Fibroblast of mammary gland (primary cell): ENCODE measurements around the gene ATG13.

ENCODE experiments used
- DNase-seq: peaks from one replicate; pipeline ENCODE4 v3.0.0-alpha.2; 2010; ENCODE audit warnings: low read depth
- H3K4me3 ChIP-seq: 2 replicates; pipeline ENCODE4 v1.5.1; 2011; ENCODE audit warnings: low read depth, mild to moderate bottlenecking, low read length, moderate library complexity; ENCODE audit not compliant: control insufficient read depth
- CTCF ChIP-seq: conservative IDR thresholded peaks from 2 replicates; pipeline ENCODE4 v1.5.1; 2011; ENCODE audit warnings: low read depth, low read length, inconsistent platforms; ENCODE audit not compliant: control insufficient read depth, insufficient read depth

The ATG13 gene

DNA sequence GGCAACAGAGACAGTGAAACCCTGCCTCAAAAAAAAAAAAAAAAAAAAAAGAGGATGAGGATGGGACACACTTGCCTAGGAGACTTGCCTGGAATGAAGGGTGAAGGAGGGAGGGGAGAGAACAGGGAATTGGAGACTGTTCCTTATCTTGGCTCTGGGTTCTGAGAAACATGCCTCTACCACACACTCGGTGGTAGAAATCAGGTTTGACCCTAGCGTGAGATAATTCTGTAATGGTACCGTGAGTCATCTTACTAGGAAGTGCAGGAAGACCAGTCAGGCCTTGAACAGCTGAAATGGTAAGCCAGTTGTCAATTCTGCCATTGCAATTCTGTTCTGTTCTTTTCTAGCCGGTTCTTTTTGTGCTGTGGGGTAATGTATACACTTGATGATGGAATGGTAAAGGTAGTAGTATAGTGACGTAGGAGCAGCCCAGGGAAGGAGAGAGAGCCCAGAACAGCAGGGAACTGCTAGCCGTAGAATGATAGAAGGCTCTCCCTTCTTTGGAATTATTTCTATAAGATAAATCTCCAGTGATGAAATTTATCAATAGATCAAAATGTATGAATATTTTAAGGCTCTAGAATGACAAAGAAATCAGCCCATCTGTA lies 19.6 kb upstream of the ATG13 start:
- H3K4me3 ChIP-seq: no peak overlapping the region
- DNase-seq: peak; percentile 40
- no peak for TF ChIP-seq CTCF

DNA sequence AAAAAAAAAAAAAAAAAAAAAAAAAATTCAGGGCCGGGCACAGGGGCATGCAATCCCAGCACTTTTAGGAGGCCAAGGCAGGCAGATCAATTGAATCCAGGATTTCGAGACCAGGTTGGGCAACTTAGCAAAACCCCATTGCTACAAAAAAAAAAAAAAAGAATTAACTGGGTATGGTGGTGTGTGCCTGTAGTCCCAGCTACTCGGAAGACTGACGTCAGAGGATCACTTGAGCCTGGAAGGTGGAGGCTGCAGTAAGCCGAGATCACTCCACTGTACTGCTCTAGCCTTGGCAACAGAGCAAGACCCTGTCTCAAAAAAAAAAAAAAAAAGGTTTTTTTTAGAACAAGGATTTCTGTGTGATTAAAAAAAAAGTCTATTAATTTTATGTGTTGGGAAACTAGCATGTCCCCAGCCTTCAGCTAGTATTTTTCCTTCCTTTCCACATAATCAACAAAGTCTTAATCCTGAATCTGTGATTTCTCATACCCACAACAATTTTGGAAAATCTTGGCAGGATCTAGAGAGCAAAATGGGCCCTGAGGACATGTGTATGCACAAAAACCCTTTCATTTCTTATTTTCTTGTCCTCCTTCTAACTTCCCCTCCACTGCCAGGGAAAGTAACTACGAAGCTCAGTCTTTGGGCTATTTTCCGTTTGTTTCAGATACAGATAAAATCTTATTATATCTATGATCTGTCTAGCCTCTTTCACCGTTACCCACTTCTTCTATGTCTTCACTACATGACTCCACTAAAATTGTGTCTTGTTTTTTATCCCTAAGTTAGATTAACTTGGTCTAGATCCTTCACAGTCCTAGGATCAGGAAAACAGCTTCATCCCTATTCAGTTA lies 17.8 kb upstream of the ATG13 start:
- H3K4me3 ChIP-seq: no peak overlapping the region
- peak; percentile 48 for DNase-seq
- no peak for TF ChIP-seq CTCF

- peak; percentile 56 for DNase-seq
- H3K4me3 ChIP-seq: no peak overlapping the region
- no peak for TF ChIP-seq CTCF
These were observed 17.0 kb upstream of the ATG13 start for GRCh38 chr11:46600194-46600960.

DNA sequence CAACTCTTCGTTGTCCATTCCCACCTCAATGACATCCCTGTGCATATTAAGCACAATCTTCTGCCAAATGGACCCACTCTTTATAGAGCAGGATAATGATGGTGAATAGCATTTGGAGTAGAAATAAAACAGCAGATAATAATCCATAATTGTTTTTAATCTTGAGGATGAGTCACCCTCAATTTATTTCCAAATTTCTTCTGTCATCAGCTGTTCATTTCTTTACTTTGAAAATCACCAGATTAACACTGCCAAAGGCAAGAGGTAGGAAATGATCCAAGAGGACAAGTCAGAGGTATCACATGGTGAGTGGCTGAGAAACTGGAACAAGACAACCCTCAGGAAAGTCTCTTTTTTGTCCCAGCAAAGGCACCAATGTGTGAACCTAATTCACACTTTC lies 16.2 kb upstream of the ATG13 start:
- TF ChIP-seq CTCF: no peak
- DNase-seq: peak; percentile 59

GRCh38 chr11:46603704-46604308 lies 13.5 kb upstream of the ATG13 start:
- H3K4me3 ChIP-seq: no peak overlapping the region
- no peak for DNase-seq
- no peak for TF ChIP-seq CTCF

More for the DNA sequence above, 16.2 kb upstream of the ATG13 start:
- no peak overlapping the region for H3K4me3 ChIP-seq

DNA sequence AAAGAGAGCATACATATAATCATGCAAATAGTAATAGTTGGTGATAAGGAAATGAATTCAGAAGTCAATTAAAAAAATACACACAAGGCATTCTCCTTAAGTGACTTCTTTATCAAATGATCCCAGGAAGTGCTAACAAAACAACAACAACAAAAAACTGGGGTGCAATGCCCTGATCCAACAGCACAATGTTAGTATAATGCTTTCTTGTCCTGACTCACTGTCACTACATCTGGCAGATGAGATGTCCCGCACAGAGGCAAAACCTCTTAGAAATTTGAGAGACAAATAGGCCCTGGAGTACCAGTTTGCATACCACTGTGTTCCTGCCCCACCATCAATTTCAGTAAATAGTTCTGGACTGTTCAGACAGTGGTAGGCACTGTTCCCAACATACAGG lies 12.6 kb upstream of the ATG13 start:
- H3K4me3 ChIP-seq: no peak overlapping the region
- no peak for TF ChIP-seq CTCF
- DNase-seq: no peak
